HG02623 (cell line): ENCODE results near the gene SMYD2.

ENCODE experiments used
- ATAC-seq: cut with Tn5 transposase; IDR thresholded peaks from one replicate; pipeline ENCODE4 v1.9.1; 2021; ENCODE audit warnings: moderate library complexity; ENCODE audit not compliant: unreplicated experiment

SMYD2 gene

DNA sequence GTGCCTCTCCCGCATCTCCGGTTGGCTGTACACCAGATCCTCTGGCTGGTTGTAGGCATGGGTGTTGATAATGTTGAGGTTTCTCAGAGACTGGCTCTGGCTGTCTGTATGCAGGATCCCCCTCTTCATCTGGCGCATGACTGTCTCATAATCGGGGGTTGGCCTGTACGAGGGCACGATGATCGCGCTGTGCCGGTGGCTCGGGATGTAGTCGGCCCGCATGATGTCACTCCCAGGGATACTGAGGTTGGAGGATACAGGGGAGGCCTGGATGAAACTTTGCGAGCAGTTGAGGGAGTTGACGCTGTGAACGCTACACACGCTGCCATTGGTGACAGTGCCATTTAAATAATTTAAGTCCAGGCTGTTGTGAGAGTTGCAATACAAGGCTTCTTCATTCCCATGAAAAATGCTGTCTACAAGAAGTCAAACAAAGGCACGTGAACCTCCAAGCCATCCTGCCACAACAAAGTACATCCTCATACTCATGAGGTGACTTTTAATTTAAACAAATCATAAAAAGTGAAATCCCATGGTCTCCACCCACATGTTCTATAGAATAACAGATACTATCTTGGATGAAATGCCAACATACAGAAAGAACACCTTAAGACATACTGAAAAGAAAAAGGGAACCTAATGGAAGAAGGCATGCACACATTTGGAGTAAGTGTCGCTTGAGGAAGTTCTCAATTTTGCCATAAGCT is 103.6 kb downstream of the SMYD2 start:
- ATAC-seq = no peak

DNA sequence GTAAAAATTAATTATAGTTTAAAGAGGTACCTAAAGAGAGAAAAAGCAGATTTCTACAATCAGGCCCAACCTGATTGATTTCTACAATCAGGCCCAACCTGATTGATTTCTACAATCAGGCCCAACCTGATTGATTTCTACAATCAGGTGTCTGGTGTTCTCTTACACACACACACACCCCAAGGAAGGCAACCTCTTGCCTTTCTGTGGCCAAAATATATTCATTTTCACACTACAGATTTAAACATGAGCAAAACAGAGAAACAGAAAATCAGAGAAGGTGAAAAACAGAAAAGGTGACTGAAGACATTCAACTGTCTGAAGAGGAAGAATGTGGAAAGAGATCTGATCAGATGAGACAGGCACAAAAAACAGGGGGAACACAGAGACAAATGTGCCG is 104.5 kb downstream of the SMYD2 start:
- no peak for ATAC-seq

DNA sequence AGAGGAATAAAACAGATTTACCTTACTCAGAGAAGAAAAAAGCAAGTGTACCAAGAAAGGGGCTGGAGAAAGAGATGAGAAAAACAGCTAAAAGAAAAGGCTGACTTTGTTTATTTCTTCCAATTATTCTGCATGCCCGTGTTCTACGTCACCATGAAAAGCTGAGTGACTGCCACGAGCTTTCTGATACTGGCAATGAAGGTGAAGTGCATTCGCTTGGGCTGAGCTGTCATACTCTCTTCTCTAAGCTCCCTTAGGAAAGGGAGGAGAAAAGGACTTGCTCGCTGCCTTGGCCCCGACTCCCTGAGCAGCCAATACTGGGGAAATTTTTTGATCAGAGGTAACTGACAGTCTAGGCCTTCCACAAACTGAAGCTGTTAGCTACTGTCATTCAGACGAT is 105.4 kb downstream of the SMYD2 start:
- no peak for ATAC-seq
